K562 (cell line): Measurements from ENCODE around the gene SEPTIN2.

Experiments
- CTCF ChIP-seq, 3 experiments: IDR thresholded peaks in 2 of 3; conservative IDR thresholded peaks in 1 of 3; 2 replicates each; pipeline ENCODE4 v1.5.1; 2011 to 2012; ENCODE audit warnings: low read length in 3 of 3, mild to moderate bottlenecking in 3 of 3, control low read depth in 2 of 3, improper control_type of control experiment in 1 of 3, inconsistent platforms in 1 of 3, low read depth in 1 of 3, mixed read lengths in 1 of 3, moderate library complexity in 1 of 3; ENCODE audit not compliant: insufficient read depth in 2 of 3
- EHMT2 ChIP-seq: fragments of 450-650 bp; IDR thresholded peaks from 2 replicates; pipeline ENCODE4 v1.6.1; 2018; ENCODE audit warnings: antibody characterized with exemption
- ERF ChIP-seq: fragments of 450-650 bp; formaldehyde crosslinking; IDR thresholded peaks from 2 replicates; pipeline ENCODE4 v1.4.0; 2020; ENCODE audit warnings: mild to moderate bottlenecking, mixed read lengths
- NCOR1 ChIP-seq: fragments of 450-650 bp; IDR thresholded peaks from 2 replicates; pipeline ENCODE4 v1.6.1; 2016; ENCODE audit warnings: mild to moderate bottlenecking, moderate library complexity
- NFE2L1 ChIP-seq: fragments of 450-650 bp; IDR thresholded peaks from 2 replicates; pipeline ENCODE4 v1.6.1; 2016; ENCODE audit warnings: missing genetic modification characterization, low read depth, mild to moderate bottlenecking, missing compliant biosample characterization, moderate library complexity, borderline replicate concordance
- POLR2A ChIP-seq: fragments of 450-650 bp; conservative IDR thresholded peaks from 2 replicates; pipeline ENCODE4 v1.6.1; 2016
- TAF1 ChIP-seq: IDR thresholded peaks from 2 replicates; pipeline ENCODE4 v1.6.1; 2011; ENCODE audit warnings: mild to moderate bottlenecking, low read length, moderate library complexity; ENCODE audit not compliant: insufficient read depth, control insufficient read depth, severe bottlenecking; ENCODE audit errors: extremely low read depth
- TAF15 ChIP-seq: fragments of 200-400 bp; formaldehyde crosslinking; IDR thresholded peaks from 2 replicates; pipeline ENCODE4 v1.6.1; 2017; ENCODE audit warnings: mild to moderate bottlenecking, low read depth, low read length, moderate library complexity
- TFAP4 ChIP-seq: sonication (generic); formaldehyde crosslinking; IDR thresholded peaks from 2 replicates; pipeline ENCODE4 v1.8.0; 2022; ENCODE audit warnings: missing genetic modification reagents, mild to moderate bottlenecking, moderate library complexity, borderline replicate concordance
- ZNF347 ChIP-seq: fragments of 450-650 bp; formaldehyde crosslinking; IDR thresholded peaks from 2 replicates; pipeline ENCODE4 v1.4.0; 2020; ENCODE audit warnings: low read depth, mild to moderate bottlenecking, moderate library complexity
- ZNF444 ChIP-seq: fragments of 250-450 bp; sonication (Bioruptor Pico); IDR thresholded peaks from 2 replicates; pipeline ENCODE4 v1.4.0; 2020; ENCODE audit warnings: mild to moderate bottlenecking, moderate library complexity

GRCh38 chr2:241315093-241315878, 439 bp upstream of the SEPTIN2 start, which contains the start of gene HDLBP:
- TF ChIP-seq ZNF444 (CRISPR knock-in tag) (no peak), NCOR1 (no peak), ZNF347 (CRISPR knock-in tag) (no peak), TAF1 (peak; percentile 77), CTCF (IDR thresholded peaks at IDR 0.05 in 2 of 3, conservative IDR thresholded peaks at IDR 0.05 in 1 of 3; ENCODE audit: insufficient read depth in 2 of 3, low read depth in 1 of 3, low read length in 3 of 3) (peak in 2 of 3 experiments; percentile 6 to 17; a peak in 1 of 6 replicates), TAF15 (no peak), NFE2L1 (tag) (no peak), POLR2A (peak; percentile 92), EHMT2 (peak; percentile 76; the same call in 1 of the 2 replicates), ERF (CRISPR knock-in tag) (peak; percentile 26; the same call in 1 of the 2 replicates), TFAP4 (peak; percentile 69)
